ENCODE results near the gene NPR2. TPM values are rescaled to one million over a fixed set of nuclear protein-coding genes. Genes with fewer than 3 reads are reported as not detected.

The NPR2 gene
- polyA plus RNA-seq, 1 donor (not counting 4 experiments of a cell fraction or from before 2014, with no cell fraction given) = 5.0 TPM

DNA sequence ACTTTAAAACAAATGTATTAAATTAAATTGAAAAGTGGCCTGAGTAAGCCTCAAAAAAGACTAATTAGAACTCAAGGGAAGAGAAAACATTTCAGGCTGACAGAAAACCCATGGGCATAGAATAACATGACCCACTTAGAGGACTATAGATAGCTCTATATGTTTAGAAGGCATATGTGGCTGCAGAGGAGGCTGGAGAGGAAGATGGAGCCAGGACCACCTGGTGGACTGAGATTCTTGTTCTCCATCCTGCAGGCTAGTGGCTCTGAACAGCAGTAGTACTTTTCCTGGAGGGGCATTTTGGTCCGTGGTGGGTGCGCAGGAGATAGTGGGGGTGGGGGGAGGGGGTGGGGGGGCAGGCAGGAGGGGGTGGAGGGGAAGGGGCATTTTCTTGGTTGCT, 10.3 kb upstream of the NPR2 start:
- Histone ChIP-seq H3K4me1 (ENCODE audit: control insufficient read depth, extremely low read depth, insufficient read depth, low read length) (no peaks in the 10 kb centered on the region), H2AFZ (ENCODE audit: control insufficient read depth, low read length) (no peak overlapping the region), H3K4me3 (ENCODE audit: control insufficient read depth in 2 of 3, extremely low read depth in 1 of 3, insufficient read depth in 2 of 3, low read depth in 1 of 3, low read length in 3 of 3) (no peak overlapping the region), H3K27ac (ENCODE audit: control insufficient read depth, insufficient read depth, low read length) (no peak overlapping the region), H4K20me1 (ENCODE audit: control insufficient read depth, extremely low read depth, insufficient read depth, low read length) (no peaks in the 10 kb centered on the region), H3K79me2 (ENCODE audit: control insufficient read depth, insufficient read depth, low read length) (no peaks in the 10 kb centered on the region), H3K9me1 (ENCODE audit: control insufficient read depth, extremely low read depth, insufficient read depth, low read length) (no peaks in the 10 kb centered on the region), H3K36me3 (ENCODE audit: control insufficient read depth in 2 of 2, extremely low read depth in 1 of 2, insufficient read depth in 2 of 2, low read length in 2 of 2) (no peaks in the 10 kb centered on the region), H3K4me2 (ENCODE audit: control insufficient read depth, extremely low read depth, insufficient read depth, low read depth, low read length) (no peak overlapping the region), H3K9me3 (ENCODE audit: control insufficient read depth, low read depth, low read length) (no peaks in the 10 kb centered on the region), H3K27me3 (ENCODE audit: control insufficient read depth, extremely low read depth, insufficient read depth, low read length) (no peaks in the 10 kb centered on the region), H3K9ac (ENCODE audit: control insufficient read depth, extremely low read depth, insufficient read depth, low read length) (no peak overlapping the region)
- no peak for TF ChIP-seq EZH2 (IDR thresholded peaks at IDR 0.05; ENCODE audit: low read length)
- TF ChIP-seq, protein P1, sequence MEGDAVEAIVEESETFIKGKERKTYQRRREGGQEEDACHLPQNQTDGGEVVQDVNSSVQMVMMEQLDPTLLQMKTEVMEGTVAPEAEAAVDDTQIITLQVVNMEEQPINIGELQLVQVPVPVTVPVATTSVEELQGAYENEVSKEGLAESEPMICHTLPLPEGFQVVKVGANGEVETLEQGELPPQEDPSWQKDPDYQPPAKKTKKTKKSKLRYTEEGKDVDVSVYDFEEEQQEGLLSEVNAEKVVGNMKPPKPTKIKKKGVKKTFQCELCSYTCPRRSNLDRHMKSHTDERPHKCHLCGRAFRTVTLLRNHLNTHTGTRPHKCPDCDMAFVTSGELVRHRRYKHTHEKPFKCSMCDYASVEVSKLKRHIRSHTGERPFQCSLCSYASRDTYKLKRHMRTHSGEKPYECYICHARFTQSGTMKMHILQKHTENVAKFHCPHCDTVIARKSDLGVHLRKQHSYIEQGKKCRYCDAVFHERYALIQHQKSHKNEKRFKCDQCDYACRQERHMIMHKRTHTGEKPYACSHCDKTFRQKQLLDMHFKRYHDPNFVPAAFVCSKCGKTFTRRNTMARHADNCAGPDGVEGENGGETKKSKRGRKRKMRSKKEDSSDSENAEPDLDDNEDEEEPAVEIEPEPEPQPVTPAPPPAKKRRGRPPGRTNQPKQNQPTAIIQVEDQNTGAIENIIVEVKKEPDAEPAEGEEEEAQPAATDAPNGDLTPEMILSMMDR (optimal IDR thresholded peaks at IDR 0.05 in 1 of 3, IDR thresholded peaks at IDR 0.05 in 1 of 3, conservative IDR thresholded peaks at IDR 0.05 in 1 of 3; ENCODE audit: extremely low read depth in 1 of 3, insufficient read depth in 2 of 3, low read length in 3 of 3) = no peak
- dilution Hi-C loops (cut with MboI; ENCODE audit: extremely low pct_ligation_motif_present, low sequenced_read_pairs) = no loop called here
- FAIRE-seq = no peak
- no peak for DNase-seq (ENCODE audit: low read depth, low spot score)

- Histone ChIP-seq H3K9me1 (ENCODE audit: control insufficient read depth, extremely low read depth, insufficient read depth, low read length) (no peaks in the 10 kb centered on the region), H3K9ac (ENCODE audit: control insufficient read depth, extremely low read depth, insufficient read depth, low read length) (no peak overlapping the region), H3K9me3 (ENCODE audit: control insufficient read depth, low read depth, low read length) (no peaks in the 10 kb centered on the region), H2AFZ (ENCODE audit: control insufficient read depth, low read length) (no peak overlapping the region), H3K27ac (ENCODE audit: control insufficient read depth, insufficient read depth, low read length) (no peak overlapping the region), H3K36me3 (ENCODE audit: control insufficient read depth in 2 of 2, extremely low read depth in 1 of 2, insufficient read depth in 2 of 2, low read length in 2 of 2) (no peaks in the 10 kb centered on the region), H3K4me1 (ENCODE audit: control insufficient read depth, extremely low read depth, insufficient read depth, low read length) (no peaks in the 10 kb centered on the region), H3K79me2 (ENCODE audit: control insufficient read depth, insufficient read depth, low read length) (no peaks in the 10 kb centered on the region), H3K4me2 (ENCODE audit: control insufficient read depth, extremely low read depth, insufficient read depth, low read depth, low read length) (no peak overlapping the region), H4K20me1 (ENCODE audit: control insufficient read depth, extremely low read depth, insufficient read depth, low read length) (no peaks in the 10 kb centered on the region), H3K4me3 (ENCODE audit: control insufficient read depth in 2 of 3, extremely low read depth in 1 of 3, insufficient read depth in 2 of 3, low read depth in 1 of 3, low read length in 3 of 3) (no peak overlapping the region), H3K27me3 (ENCODE audit: control insufficient read depth, extremely low read depth, insufficient read depth, low read length) (no peaks in the 10 kb centered on the region)
- dilution Hi-C loops (cut with MboI; ENCODE audit: extremely low pct_ligation_motif_present, low sequenced_read_pairs) = no loop called here
- TF ChIP-seq EZH2 (IDR thresholded peaks at IDR 0.05; ENCODE audit: low read length) = no peak
- TF ChIP-seq, protein P1 (optimal IDR thresholded peaks at IDR 0.05 in 1 of 3, IDR thresholded peaks at IDR 0.05 in 1 of 3, conservative IDR thresholded peaks at IDR 0.05 in 1 of 3; ENCODE audit: extremely low read depth in 1 of 3, insufficient read depth in 2 of 3, low read length in 3 of 3) = no peak
- no peak for DNase-seq (ENCODE audit: low read depth, low spot score)
- FAIRE-seq = no peak
These were observed 8.0 kb upstream of the NPR2 start for GRCh38 chr9:35783418-35783817.

All from keratinocyte (primary cell).